ENCODE results near the gene TNRC6C.

GRCh38 chr17:78075011-78075410 is 116.5 kb downstream of the TNRC6C start:
- TF ChIP-seq, protein P1, sequence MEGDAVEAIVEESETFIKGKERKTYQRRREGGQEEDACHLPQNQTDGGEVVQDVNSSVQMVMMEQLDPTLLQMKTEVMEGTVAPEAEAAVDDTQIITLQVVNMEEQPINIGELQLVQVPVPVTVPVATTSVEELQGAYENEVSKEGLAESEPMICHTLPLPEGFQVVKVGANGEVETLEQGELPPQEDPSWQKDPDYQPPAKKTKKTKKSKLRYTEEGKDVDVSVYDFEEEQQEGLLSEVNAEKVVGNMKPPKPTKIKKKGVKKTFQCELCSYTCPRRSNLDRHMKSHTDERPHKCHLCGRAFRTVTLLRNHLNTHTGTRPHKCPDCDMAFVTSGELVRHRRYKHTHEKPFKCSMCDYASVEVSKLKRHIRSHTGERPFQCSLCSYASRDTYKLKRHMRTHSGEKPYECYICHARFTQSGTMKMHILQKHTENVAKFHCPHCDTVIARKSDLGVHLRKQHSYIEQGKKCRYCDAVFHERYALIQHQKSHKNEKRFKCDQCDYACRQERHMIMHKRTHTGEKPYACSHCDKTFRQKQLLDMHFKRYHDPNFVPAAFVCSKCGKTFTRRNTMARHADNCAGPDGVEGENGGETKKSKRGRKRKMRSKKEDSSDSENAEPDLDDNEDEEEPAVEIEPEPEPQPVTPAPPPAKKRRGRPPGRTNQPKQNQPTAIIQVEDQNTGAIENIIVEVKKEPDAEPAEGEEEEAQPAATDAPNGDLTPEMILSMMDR (conservative IDR thresholded peaks at IDR 0.05; ENCODE audit: low read depth in 2 of 2) = no peak
- TF ChIP-seq EZH2 (IDR thresholded peaks at IDR 0.05; ENCODE audit: low read depth, unreplicated experiment) (no peak), POLR2AphosphoS5 (IDR thresholded peaks at IDR 0.05; ENCODE audit: low read depth) (no peak), REST (IDR thresholded peaks at IDR 0.05; ENCODE audit: unreplicated experiment) (no peak), EZH2phosphoT487 (IDR thresholded peaks at IDR 0.05; ENCODE audit: unreplicated experiment) (no peak), CREB1 (CRISPR knock-in tag; IDR thresholded peaks at IDR 0.05; ENCODE audit: low read depth) (no peak), ZNF331 (CRISPR knock-in tag; IDR thresholded peaks at IDR 0.05; ENCODE audit: low read depth) (no peak), NANOG (IDR thresholded peaks at IDR 0.05; ENCODE audit: borderline replicate concordance) (no peak), JUNB (IDR thresholded peaks at IDR 0.05; ENCODE audit: unreplicated experiment) (no peak), ZNF114 (CRISPR knock-in tag; IDR thresholded peaks at IDR 0.05) (no peak)
- TF ChIP-seq, protein P2, sequence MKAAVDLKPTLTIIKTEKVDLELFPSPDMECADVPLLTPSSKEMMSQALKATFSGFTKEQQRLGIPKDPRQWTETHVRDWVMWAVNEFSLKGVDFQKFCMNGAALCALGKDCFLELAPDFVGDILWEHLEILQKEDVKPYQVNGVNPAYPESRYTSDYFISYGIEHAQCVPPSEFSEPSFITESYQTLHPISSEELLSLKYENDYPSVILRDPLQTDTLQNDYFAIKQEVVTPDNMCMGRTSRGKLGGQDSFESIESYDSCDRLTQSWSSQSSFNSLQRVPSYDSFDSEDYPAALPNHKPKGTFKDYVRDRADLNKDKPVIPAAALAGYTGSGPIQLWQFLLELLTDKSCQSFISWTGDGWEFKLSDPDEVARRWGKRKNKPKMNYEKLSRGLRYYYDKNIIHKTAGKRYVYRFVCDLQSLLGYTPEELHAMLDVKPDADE (IDR thresholded peaks at IDR 0.05) = no peak

All from GM23338 (cell line).